Motor neuron (in vitro differentiated cells): Measurements from ENCODE around the gene WNT16. TPM values are rescaled to one million over a fixed set of nuclear protein-coding genes. Genes with fewer than 3 reads are reported as not detected.

Experiments used
- ATAC-seq, 8 experiments: fragments of 200-7000 bp; cut with Tn5 transposase; replicated peaks in 6 of 8; 2 replicates each; pipeline ENCODE4 v1.8.0; 2021; ENCODE audit warnings: mild to moderate bottlenecking in 8 of 8, moderate library complexity in 8 of 8
- H3K27ac ChIP-seq, 2 donors: fragments of 250-450 bp; sonication (Bioruptor Pico); 2 replicates each; pipeline ENCODE4 v1.9.0; 2021; ENCODE audit warnings: antibody characterized with exemption in 2 of 2, mild to moderate bottlenecking in 2 of 2, moderate library complexity in 1 of 2
- H3K4me1 ChIP-seq, 2 donors: fragments of 250-450 bp; sonication (Bioruptor Pico); replicated peaks in 1 of 2; 2 replicates each; pipeline ENCODE4 v1.6.1; 2021; ENCODE audit warnings: antibody characterized with exemption in 2 of 2, mild to moderate bottlenecking in 2 of 2, moderate library complexity in 1 of 2
- H3K4me3 ChIP-seq, 5 donors: fragments of 250-450 bp; sonication (Bioruptor Pico); 2 replicates each; pipeline ENCODE4 v1.9.0; 2021; ENCODE audit warnings: antibody characterized with exemption in 5 of 5, mild to moderate bottlenecking in 5 of 5, moderate library complexity in 4 of 5
- WGBS, 10 experiments: fragments of 450-650 bp; shearing (Covaris generic); methylation state at CpG; one replicate each; pipeline ENCODE4 v1.0.0; 2022; 5-methylcytosine and 5-hydroxymethylcytosine counted together
- in situ Hi-C, 9 experiments: fragments of 400-800 bp; cut with MboI; loops; one replicate each; pipeline ENCODE4 v1.15.0; 2021; ENCODE audit warnings: low sequenced_read_pairs in 9 of 9, low pct_unique_long_range_greater_than_20kb in 2 of 9; ENCODE audit not compliant: unreplicated experiment in 9 of 9
- total RNA-seq, 8 experiments: library from RNA; unstranded; fragments of 300-600 nt; gene quantifications; 2 replicates each; pipeline versions ENCODE4 v1.2.3 to v1.2.4, GENCODE V29; 2022

Gene WNT16
- total RNA-seq, 8 experiments from 2014 or later, result 0.17 to 3.2 (median 0.25) TPM

DNA sequence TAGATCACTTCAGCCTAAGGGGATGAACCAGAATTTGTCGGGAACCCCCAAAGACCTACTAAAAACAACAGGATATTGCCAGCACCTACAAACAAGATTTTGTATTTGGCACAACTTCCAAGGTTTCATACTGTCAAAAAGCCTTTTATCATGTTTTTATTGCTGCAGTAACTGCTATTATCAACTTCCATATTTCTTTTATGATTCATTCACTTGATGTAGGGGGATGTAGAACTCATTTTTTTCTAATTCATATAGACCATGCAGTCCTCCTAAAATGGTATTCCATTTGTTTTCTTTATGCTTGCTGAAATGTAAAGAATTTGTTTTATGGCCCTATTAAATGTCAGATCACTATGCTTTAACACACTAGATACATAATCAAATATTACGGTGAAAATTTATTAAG, 30.0 kb upstream of the WNT16 start:
- Histone ChIP-seq H3K4me1 (no peaks in the 10 kb centered on the region), H3K27ac (no peak overlapping the region), H3K4me3 (no peak overlapping the region)
- no peak for ATAC-seq
- 81 to 100% (median 97%) methylated on average over 1 to 2 of the region's 2 CpGs; no CpG with 5 or more reads in 1 of the 10 experiments for WGBS, 10 experiments
- in situ Hi-C loops, result no loop called here

- ATAC-seq, result peak in 3 of 8 experiments; percentile 73 to 77 (median 75)
- 30 to 100% (median 82%) methylated on average over 1 to 2 of the region's 2 CpGs for WGBS, 10 experiments
- Histone ChIP-seq H3K27ac (no peak overlapping the region), H3K4me1 (no peaks in the 10 kb centered on the region), H3K4me3 (no peak overlapping the region)
- in situ Hi-C loops, result no loop called here
Measured at GRCh38 chr7:121300685-121301420, 27.9 kb upstream of the WNT16 start.

- peak in 2 of 8 experiments; percentile 26 to 35 for ATAC-seq
- WGBS, 10 experiments, result 33 to 94% (median 79%) methylated on average over 2 to 9 of the region's 9 CpGs
- no peaks in the 10 kb centered on the region for H3K4me1 ChIP-seq
- H3K27ac ChIP-seq, result no peak overlapping the region
- no peak overlapping the region for H3K4me3 ChIP-seq
- in situ Hi-C loops, result no loop called here
Measured at GRCh38 chr7:121301446-121302213, 27.2 kb upstream of the WNT16 start.

- in situ Hi-C loops, result no loop called here
- no peak overlapping the region for H3K27ac ChIP-seq
- no peak overlapping the region for H3K4me3 ChIP-seq
- WGBS, 10 experiments, result 12 to 90% (median 79%) methylated on average over 1 to 7 of the region's 8 CpGs; no CpG with 5 or more reads in 1 of the 10 experiments
- peak in 2 of 8 experiments; percentile 33 to 40 for ATAC-seq
- no peaks in the 10 kb centered on the region for H3K4me1 ChIP-seq
Measured at GRCh38 chr7:121302214-121302745, 26.5 kb upstream of the WNT16 start.

- Histone ChIP-seq H3K4me3 (no peak overlapping the region), H3K27ac (no peak overlapping the region), H3K4me1 (no peaks in the 10 kb centered on the region)
- WGBS, 10 experiments, result 66 to 100% (median 92%) methylated on average over 2 to 6 of the region's 6 CpGs; no CpG with 5 or more reads in 1 of the 10 experiments
- no peak for ATAC-seq
- in situ Hi-C loops, result no loop called here
Measured at GRCh38 chr7:121303422-121304101, 25.2 kb upstream of the WNT16 start.

- Histone ChIP-seq H3K4me1 (no peaks in the 10 kb centered on the region), H3K27ac (no peak overlapping the region), H3K4me3 (no peak overlapping the region)
- WGBS, 10 experiments, result 0 to 100% (median 56%) methylated on average over 1 of the region's 1 CpG; no CpG with 5 or more reads in 2 of the 10 experiments
- ATAC-seq, result peak in 1 of 8 experiments; percentile 83
- in situ Hi-C loops, result no loop called here
Measured at GRCh38 chr7:121304102-121304658, 24.6 kb upstream of the WNT16 start.

GRCh38 chr7:121305109-121305508, 23.7 kb upstream of the WNT16 start:
- WGBS, 10 experiments, result 40 to 100% (median 85%) methylated on average over 1 to 3 of the region's 3 CpGs; no CpG with 5 or more reads in 4 of the 10 experiments

DNA sequence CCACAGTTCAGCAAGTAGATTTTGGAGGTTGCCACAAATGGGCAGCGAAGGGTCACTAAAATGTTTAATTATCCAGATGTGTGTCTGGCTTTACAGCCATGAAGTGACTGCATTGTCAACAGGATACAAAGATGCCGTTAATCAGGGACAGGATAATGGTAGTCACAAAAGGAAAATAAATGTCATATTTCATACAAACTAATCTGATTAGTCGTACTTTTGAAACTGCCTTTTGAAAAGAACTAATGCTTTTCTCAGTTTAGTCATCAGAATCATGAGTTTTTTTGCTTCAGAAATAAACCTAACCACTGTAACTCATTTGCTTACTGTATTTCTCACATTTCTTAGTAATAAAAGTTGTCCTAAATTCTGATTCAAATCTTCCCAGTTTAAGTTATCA, 22.2 kb upstream of the WNT16 start:
- in situ Hi-C loops, result no loop called here
- no peaks in the 10 kb centered on the region for H3K4me1 ChIP-seq
- H3K27ac ChIP-seq, result no peak overlapping the region
- WGBS, 10 experiments, result 29 to 100% (median 83%) methylated on average over 2 to 3 of the region's 3 CpGs
- no peak for ATAC-seq
- H3K4me3 ChIP-seq, result no peak overlapping the region

More at GRCh38 chr7:121305109-121305508, 23.7 kb upstream of the WNT16 start:
- in situ Hi-C loops, result no loop called here
- no peaks in the 10 kb centered on the region for H3K4me1 ChIP-seq
- H3K4me3 ChIP-seq, result no peak overlapping the region
- no peak overlapping the region for H3K27ac ChIP-seq
- peak in 1 of 8 experiments; percentile 9 for ATAC-seq

DNA sequence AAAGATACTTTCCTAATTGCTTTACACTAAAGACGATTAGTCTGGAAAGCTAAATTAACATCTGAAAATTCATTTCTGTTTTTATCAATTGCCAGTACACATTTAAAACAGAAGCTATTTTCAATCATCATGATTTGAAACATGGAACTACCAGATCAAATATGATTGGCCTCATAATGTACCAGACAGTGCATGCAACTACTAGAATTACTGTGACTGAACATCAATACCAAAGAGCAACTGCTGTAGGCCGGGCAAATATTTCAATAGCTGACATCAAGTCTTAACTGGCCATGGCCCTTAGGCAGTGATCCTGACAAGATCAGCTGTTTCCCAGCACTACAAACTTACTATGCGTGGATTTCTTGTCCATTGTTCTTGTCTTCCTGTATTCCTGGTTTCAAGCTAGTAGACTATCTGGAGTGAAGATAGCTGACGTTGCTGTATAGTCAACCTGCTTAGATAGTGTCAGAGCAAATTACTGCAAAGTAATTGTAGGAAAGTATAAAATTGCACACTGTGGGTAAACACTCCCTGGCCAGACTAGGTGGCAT, 21.7 kb upstream of the WNT16 start:
- H3K4me1 ChIP-seq, result no peaks in the 10 kb centered on the region
- peak in 4 of 8 experiments; percentile 29 to 65 (median 34) for ATAC-seq
- H3K4me3 ChIP-seq, result no peak overlapping the region
- H3K27ac ChIP-seq, result no peak overlapping the region
- in situ Hi-C loops, result no loop called here
- WGBS, 10 experiments, result 60 to 100% (median 87%) methylated on average over 1 to 4 of the region's 4 CpGs

DNA sequence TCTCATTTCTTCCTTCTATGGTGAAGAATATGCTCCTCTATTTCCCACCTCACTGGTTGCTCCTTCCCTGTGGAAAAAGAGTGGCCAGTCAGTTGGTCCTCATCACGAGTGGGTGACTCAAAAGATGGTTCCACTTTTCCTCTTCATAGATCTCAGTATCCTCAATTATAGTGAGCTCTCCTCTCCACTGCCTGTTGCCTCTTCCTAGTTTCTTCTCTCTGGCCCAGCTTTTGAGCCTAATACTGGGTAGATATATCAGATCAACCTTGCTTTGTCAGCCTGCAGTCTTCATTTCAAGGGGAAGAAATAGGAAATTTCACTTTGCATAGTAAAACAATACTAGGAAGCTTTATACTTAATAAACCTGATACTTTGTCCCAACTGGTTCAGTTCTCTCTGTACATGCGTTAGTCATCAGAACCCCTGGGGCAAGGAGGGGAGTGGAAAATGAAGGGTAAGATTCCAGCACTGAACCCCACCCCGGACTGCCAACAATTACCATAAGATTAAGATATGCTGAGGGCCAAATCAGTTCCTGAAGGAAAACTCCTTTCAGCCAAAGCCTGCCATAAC, 15.5 kb upstream of the WNT16 start:
- 0 to 93% (median 80%) methylated on average over 1 to 3 of the region's 3 CpGs; no CpG with 5 or more reads in 1 of the 10 experiments for WGBS, 10 experiments
- in situ Hi-C loops, result no loop called here
- Histone ChIP-seq H3K4me3 (no peak overlapping the region), H3K27ac (no peak overlapping the region), H3K4me1 (no peaks in the 10 kb centered on the region)
- peak in 3 of 8 experiments; percentile 97 to 98 (median 97) for ATAC-seq

DNA sequence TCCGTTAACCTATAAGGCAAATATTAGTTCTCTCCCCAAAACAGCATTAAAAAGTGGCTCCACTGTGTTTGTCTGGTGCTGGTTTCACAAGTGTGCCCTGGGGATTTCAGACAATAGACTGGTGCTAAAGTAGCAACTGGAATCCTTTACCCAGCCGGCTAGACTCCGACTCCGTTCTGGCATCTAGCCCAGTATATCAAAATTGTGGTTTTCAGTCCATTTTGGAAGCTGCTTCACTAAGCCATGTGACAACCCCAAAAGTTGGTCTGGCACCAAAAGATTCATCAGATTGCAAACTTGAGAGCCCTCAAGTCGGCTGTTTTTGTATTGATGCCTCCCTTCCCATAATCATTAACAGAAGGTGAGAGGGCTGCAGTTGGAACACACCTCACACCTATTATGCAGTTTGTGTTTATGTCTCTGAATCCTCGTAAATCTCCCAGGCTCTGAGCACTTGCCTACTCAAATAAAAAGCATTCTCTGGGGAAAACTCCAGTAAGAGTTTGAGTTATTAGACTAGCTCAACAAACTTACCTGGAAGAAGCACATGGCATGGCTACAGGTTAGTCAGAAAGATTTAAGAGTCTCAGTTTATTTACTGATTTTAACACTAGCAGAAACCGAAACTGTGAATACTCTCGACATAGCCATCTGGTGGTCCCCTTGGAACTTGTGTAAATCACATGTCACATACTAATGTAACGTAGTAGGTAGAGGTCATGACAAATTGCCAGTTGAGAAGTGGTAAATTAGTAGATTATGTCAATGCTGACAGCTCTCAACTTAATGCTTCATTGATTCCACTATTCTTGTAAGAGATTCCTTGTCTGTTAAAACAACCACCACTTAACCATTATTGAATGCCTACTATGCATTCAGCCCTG, 14.8 kb upstream of the WNT16 start:
- WGBS, 10 experiments, result 9 to 97% (median 77%) methylated on average over 2 to 8 of the region's 9 CpGs
- in situ Hi-C loops, result no loop called here
- Histone ChIP-seq H3K4me3 (no peak overlapping the region), H3K27ac (no peak overlapping the region), H3K4me1 (no peaks in the 10 kb centered on the region)
- ATAC-seq, result peak in 2 of 8 experiments; percentile 20 to 66
